H9 (cell line): ENCODE results near the gene GBE1. TPM values are rescaled to one million over a fixed set of nuclear protein-coding genes. Genes with fewer than 3 reads are reported as not detected.

ENCODE experiments used
- DNase-seq: peaks from one replicate; pipeline ENCODE4 v3.0.0-alpha.2; 2017
- H2AFZ ChIP-seq: one replicate; pipeline ENCODE4 v1.6.1; 2013; ENCODE audit warnings: mild to moderate bottlenecking, low read length, control low read depth, moderate library complexity
- H2AK5ac ChIP-seq: 2 replicates; pipeline ENCODE4 v1.6.1; 2013; ENCODE audit warnings: low read length, control low read depth, mixed read lengths; ENCODE audit not compliant: insufficient read length
- H2BK120ac ChIP-seq: one replicate; pipeline ENCODE4 v1.6.1; 2013; ENCODE audit warnings: low read depth, mild to moderate bottlenecking, low read length, control low read depth, inconsistent platforms; ENCODE audit not compliant: poor library complexity, severe bottlenecking
- H2BK12ac ChIP-seq: 2 replicates; pipeline ENCODE4 v1.6.1; 2013; ENCODE audit warnings: low read length, control low read depth, mixed read lengths, low read depth; ENCODE audit not compliant: insufficient read length
- H2BK15ac ChIP-seq: 2 replicates; pipeline ENCODE4 v1.6.1; 2013; ENCODE audit warnings: low read depth, low read length, control low read depth
- H2BK20ac ChIP-seq: one replicate; pipeline ENCODE4 v1.6.1; 2013; ENCODE audit warnings: low read depth, mild to moderate bottlenecking, low read length, control low read depth, inconsistent platforms; ENCODE audit not compliant: poor library complexity, severe bottlenecking
- H2BK5ac ChIP-seq: 2 replicates; pipeline ENCODE4 v1.6.1; 2013; ENCODE audit warnings: low read length, control low read depth, mixed read lengths; ENCODE audit not compliant: insufficient read length
- H3K14ac ChIP-seq: 2 replicates; pipeline ENCODE4 v1.6.1; 2013; ENCODE audit warnings: low read length, control low read depth; ENCODE audit not compliant: insufficient read depth
- H3K18ac ChIP-seq: 2 replicates; pipeline ENCODE4 v1.6.1; 2013; ENCODE audit warnings: low read depth, mild to moderate bottlenecking, mixed read lengths, low read length, control low read depth; ENCODE audit not compliant: insufficient read length
- H3K23ac ChIP-seq: 2 replicates; pipeline ENCODE4 v1.6.1; 2013; ENCODE audit warnings: low read length, control low read depth, mixed read lengths, low read depth; ENCODE audit not compliant: insufficient read length
- H3K23me2 ChIP-seq: 2 replicates; pipeline ENCODE4 v1.6.1; 2013; ENCODE audit warnings: low read depth, mild to moderate bottlenecking, mixed read lengths, low read length, control low read depth; ENCODE audit not compliant: insufficient read length, poor library complexity, severe bottlenecking
- H3K27ac ChIP-seq: 2 replicates; pipeline ENCODE4 v1.5.1; 2013; ENCODE audit warnings: low read length, control low read depth, mixed read lengths, low read depth; ENCODE audit not compliant: insufficient read length
- H3K27me3 ChIP-seq: 2 replicates; pipeline ENCODE4 v1.6.1; 2013; ENCODE audit warnings: low read length, control low read depth, inconsistent platforms; ENCODE audit not compliant: insufficient read depth
- H3K4ac ChIP-seq: 2 replicates; pipeline ENCODE4 v1.6.1; 2013; ENCODE audit warnings: low read depth, mild to moderate bottlenecking, control low read depth, inconsistent platforms, low read length, moderate library complexity
- H3K4me1 ChIP-seq: 2 replicates; pipeline ENCODE4 v1.6.1; 2013; ENCODE audit warnings: low read length, control low read depth, inconsistent platforms; ENCODE audit not compliant: insufficient read depth
- H3K4me2 ChIP-seq: 2 replicates; pipeline ENCODE4 v1.6.1; 2013; ENCODE audit warnings: low read length, control low read depth, mixed read lengths; ENCODE audit not compliant: insufficient read length, insufficient read depth
- H3K56ac ChIP-seq: 2 replicates; pipeline ENCODE4 v1.6.1; 2013; ENCODE audit warnings: low read depth, mild to moderate bottlenecking, mixed read lengths, low read length, control low read depth; ENCODE audit not compliant: insufficient read length
- H3K79me1 ChIP-seq: 2 replicates; pipeline ENCODE4 v1.6.1; 2013; ENCODE audit warnings: low read depth, mild to moderate bottlenecking, moderate library complexity, low read length, control low read depth, inconsistent platforms; ENCODE audit not compliant: insufficient read depth, poor library complexity, severe bottlenecking
- H3K79me2 ChIP-seq: 2 replicates; pipeline ENCODE4 v1.6.1; 2013; ENCODE audit warnings: low read length, control low read depth, inconsistent platforms; ENCODE audit not compliant: insufficient read depth
- H3K9ac ChIP-seq: 2 replicates; pipeline ENCODE4 v1.6.1; 2013; ENCODE audit warnings: low read length, control low read depth, mixed read lengths; ENCODE audit not compliant: insufficient read length; ENCODE audit errors: extremely low read depth
- H3K9me3 ChIP-seq: one replicate; pipeline ENCODE4 v1.6.1; 2013; ENCODE audit warnings: low read depth, low read length, inconsistent platforms; ENCODE audit not compliant: control insufficient read depth
- H3T11ph ChIP-seq: one replicate; pipeline ENCODE4 v1.6.1; 2013; ENCODE audit warnings: mild to moderate bottlenecking, low read length, control low read depth, inconsistent platforms
- H4K20me1 ChIP-seq: one replicate; pipeline ENCODE4 v1.6.1; 2013; ENCODE audit not compliant: control insufficient read depth, insufficient read length, insufficient read depth
- H4K5ac ChIP-seq: 2 replicates; pipeline ENCODE4 v1.6.1; 2013; ENCODE audit warnings: low read depth, mild to moderate bottlenecking, mixed read lengths, low read length, control low read depth; ENCODE audit not compliant: insufficient read length
- H4K8ac ChIP-seq: replicated peaks from 2 replicates; pipeline ENCODE4 v1.6.1; 2013; ENCODE audit warnings: low read length, control low read depth, mixed read lengths, low read depth; ENCODE audit not compliant: insufficient read length
- H4K91ac ChIP-seq: 2 replicates; pipeline ENCODE4 v1.6.1; 2013; ENCODE audit warnings: low read depth, mild to moderate bottlenecking, moderate library complexity, mixed read lengths, low read length, control low read depth; ENCODE audit not compliant: insufficient read length
- H3K27ac Mint-ChIP-seq, 3 experiments: 2 replicates in 2 of 3; 3 replicates in 1 of 3; pipeline ENCODE4 v1.8.0; 2020 to 2021; ENCODE audit warnings: mixed read lengths in 3 of 3, mild to moderate bottlenecking in 1 of 3, moderate library complexity in 1 of 3
- H3K27me3 Mint-ChIP-seq: 2 replicates; pipeline ENCODE4 v1.8.0; 2021; ENCODE audit warnings: low read depth, mild to moderate bottlenecking, moderate library complexity, mixed read lengths
- H3K36me3 Mint-ChIP-seq, 3 experiments: 2 replicates in 2 of 3; 3 replicates in 1 of 3; pipeline ENCODE4 v1.8.0; 2020 to 2021; ENCODE audit warnings: low read depth in 3 of 3, mixed read lengths in 3 of 3; ENCODE audit not compliant: insufficient read depth in 1 of 3
- H3K4me1 Mint-ChIP-seq, 2 experiments: 2 replicates each; pipeline ENCODE4 v1.8.0; 2020; ENCODE audit warnings: mixed read lengths in 2 of 2
- H3K4me3 Mint-ChIP-seq, 2 experiments: 2 replicates in 1 of 2; 3 replicates in 1 of 2; pipeline ENCODE4 v1.8.0; 2020 to 2021; ENCODE audit warnings: mild to moderate bottlenecking in 2 of 2, mixed read lengths in 2 of 2, moderate library complexity in 1 of 2
- H3K9me3 Mint-ChIP-seq, 2 experiments: 2 replicates in 1 of 2; 3 replicates in 1 of 2; pipeline ENCODE4 v1.8.0; 2020; ENCODE audit warnings: mild to moderate bottlenecking in 2 of 2, mixed read lengths in 2 of 2, moderate library complexity in 1 of 2
- CTCF ChIP-seq: fragments of 200-600 bp; sonication (generic); conservative IDR thresholded peaks from 3 replicates; pipeline ENCODE4 v1.8.0; 2021; ENCODE audit warnings: antibody characterized with exemption, mild to moderate bottlenecking
- WGBS: extraction: QIAGEN DNeasy Blood & Tissue Kit; methylation state at CpG from one replicate; pipeline ENCODE4 v1.1.7; 2013; ENCODE audit warnings: missing lambda C conversion rate, low lambda C conversion rate, mixed read lengths; ENCODE audit not compliant: insufficient read length; ENCODE audit errors: extremely low coverage; 5-methylcytosine and 5-hydroxymethylcytosine counted together
- total RNA-seq: library from RNA; stranded (reverse); gene quantifications from 2 replicates; pipeline ENCODE4 v1.2.1, GENCODE V29; 2021

The GBE1 gene
- total RNA-seq, 1 experiment from 2014 or later = 13.8 TPM

GRCh38 chr3:81651139-81651538, 110.3 kb downstream of the GBE1 start:
- H3K18ac ChIP-seq = no peak overlapping the region
- H4K91ac ChIP-seq = no peak overlapping the region
- H3K23ac ChIP-seq = no peak overlapping the region
- H4K20me1 ChIP-seq = no peaks in the 10 kb centered on the region
- H3K14ac ChIP-seq = no peak overlapping the region
- H3K9ac ChIP-seq = no peak overlapping the region
- no peak overlapping the region for H3K4me2 ChIP-seq
- no peak overlapping the region for H3K27ac ChIP-seq
- TF ChIP-seq CTCF = no peak
- H4K8ac ChIP-seq = no peak overlapping the region
- no peaks in the 10 kb centered on the region for H3K36me3 Mint-ChIP-seq
- H3K79me2 ChIP-seq = no peaks in the 10 kb centered on the region
- no CpG with 5 or more reads among the region's 4 CpGs for whole genome bisulfite sequencing
- no peak overlapping the region for H3K4me3 Mint-ChIP-seq
- no peaks in the 10 kb centered on the region for H3K23me2 ChIP-seq
- H2BK15ac ChIP-seq = no peak overlapping the region
- H3K79me1 ChIP-seq = no peaks in the 10 kb centered on the region
- no peak overlapping the region for H3K56ac ChIP-seq
- H2AK5ac ChIP-seq = no peak overlapping the region
- no peak overlapping the region for H4K5ac ChIP-seq
- no peak overlapping the region for H3K27ac Mint-ChIP-seq
- no peak overlapping the region for H2BK20ac ChIP-seq
- no peaks in the 10 kb centered on the region for H3K9me3 ChIP-seq
- H3T11ph ChIP-seq = no peak overlapping the region
- H3K4me1 ChIP-seq = no peaks in the 10 kb centered on the region
- no peaks in the 10 kb centered on the region for H3K27me3 Mint-ChIP-seq
- H2BK120ac ChIP-seq = no peak overlapping the region
- no peak overlapping the region for H2BK12ac ChIP-seq
- H2AFZ ChIP-seq = no peak overlapping the region
- DNase-seq = no peak
- H2BK5ac ChIP-seq = no peak overlapping the region
- no peaks in the 10 kb centered on the region for H3K27me3 ChIP-seq
- H3K4ac ChIP-seq = no peak overlapping the region
- H3K4me1 Mint-ChIP-seq = no peaks in the 10 kb centered on the region
- no peaks in the 10 kb centered on the region for H3K9me3 Mint-ChIP-seq
